Measurements from ENCODE around the gene RGS10.

DNA sequence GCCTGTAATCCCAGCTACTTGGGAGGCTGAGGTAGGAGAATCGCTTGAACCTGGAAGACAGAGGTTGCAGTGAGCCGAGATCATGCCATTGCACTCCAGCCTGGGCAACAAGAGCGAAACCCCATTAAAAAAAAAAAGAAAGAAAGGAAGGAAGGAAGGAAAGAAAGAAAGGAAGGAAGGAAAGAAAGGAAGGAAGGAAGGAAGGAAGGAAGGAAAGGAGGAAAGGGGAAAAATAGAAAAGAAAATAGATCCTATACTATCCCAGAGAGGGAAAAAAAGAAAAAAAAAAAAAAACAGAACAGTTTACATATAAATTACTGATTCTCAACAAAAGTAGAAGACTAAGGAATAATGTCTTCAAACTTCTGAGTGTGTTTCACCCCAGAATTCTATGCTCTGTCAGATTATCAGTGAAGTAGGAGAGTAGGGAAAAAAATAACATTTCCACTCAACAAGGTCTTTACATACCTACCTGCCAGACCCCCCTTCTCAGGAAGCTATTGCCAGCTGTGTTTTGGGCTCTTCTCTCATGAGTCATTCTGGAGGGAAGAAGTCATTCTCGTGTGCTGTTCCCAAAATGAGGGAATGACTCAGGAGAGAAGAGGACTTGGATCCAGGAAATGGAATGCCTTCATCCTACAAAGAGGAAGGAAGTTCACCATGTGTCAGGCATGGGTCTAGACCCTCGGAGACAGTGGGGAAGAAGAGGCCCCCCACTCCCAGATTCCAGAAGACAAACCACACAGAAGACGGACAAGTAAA, 20.9 kb downstream of the RGS10 start:
- TF ChIP-seq, protein P1, sequence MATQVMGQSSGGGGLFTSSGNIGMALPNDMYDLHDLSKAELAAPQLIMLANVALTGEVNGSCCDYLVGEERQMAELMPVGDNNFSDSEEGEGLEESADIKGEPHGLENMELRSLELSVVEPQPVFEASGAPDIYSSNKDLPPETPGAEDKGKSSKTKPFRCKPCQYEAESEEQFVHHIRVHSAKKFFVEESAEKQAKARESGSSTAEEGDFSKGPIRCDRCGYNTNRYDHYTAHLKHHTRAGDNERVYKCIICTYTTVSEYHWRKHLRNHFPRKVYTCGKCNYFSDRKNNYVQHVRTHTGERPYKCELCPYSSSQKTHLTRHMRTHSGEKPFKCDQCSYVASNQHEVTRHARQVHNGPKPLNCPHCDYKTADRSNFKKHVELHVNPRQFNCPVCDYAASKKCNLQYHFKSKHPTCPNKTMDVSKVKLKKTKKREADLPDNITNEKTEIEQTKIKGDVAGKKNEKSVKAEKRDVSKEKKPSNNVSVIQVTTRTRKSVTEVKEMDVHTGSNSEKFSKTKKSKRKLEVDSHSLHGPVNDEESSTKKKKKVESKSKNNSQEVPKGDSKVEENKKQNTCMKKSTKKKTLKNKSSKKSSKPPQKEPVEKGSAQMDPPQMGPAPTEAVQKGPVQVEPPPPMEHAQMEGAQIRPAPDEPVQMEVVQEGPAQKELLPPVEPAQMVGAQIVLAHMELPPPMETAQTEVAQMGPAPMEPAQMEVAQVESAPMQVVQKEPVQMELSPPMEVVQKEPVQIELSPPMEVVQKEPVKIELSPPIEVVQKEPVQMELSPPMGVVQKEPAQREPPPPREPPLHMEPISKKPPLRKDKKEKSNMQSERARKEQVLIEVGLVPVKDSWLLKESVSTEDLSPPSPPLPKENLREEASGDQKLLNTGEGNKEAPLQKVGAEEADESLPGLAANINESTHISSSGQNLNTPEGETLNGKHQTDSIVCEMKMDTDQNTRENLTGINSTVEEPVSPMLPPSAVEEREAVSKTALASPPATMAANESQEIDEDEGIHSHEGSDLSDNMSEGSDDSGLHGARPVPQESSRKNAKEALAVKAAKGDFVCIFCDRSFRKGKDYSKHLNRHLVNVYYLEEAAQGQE (tag by site-specific recombination; IDR thresholded peaks at IDR 0.05): no peak
- TF ChIP-seq, protein P2, sequence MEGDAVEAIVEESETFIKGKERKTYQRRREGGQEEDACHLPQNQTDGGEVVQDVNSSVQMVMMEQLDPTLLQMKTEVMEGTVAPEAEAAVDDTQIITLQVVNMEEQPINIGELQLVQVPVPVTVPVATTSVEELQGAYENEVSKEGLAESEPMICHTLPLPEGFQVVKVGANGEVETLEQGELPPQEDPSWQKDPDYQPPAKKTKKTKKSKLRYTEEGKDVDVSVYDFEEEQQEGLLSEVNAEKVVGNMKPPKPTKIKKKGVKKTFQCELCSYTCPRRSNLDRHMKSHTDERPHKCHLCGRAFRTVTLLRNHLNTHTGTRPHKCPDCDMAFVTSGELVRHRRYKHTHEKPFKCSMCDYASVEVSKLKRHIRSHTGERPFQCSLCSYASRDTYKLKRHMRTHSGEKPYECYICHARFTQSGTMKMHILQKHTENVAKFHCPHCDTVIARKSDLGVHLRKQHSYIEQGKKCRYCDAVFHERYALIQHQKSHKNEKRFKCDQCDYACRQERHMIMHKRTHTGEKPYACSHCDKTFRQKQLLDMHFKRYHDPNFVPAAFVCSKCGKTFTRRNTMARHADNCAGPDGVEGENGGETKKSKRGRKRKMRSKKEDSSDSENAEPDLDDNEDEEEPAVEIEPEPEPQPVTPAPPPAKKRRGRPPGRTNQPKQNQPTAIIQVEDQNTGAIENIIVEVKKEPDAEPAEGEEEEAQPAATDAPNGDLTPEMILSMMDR (tag by site-specific recombination; IDR thresholded peaks at IDR 0.05): no peak
- no peak for TF ChIP-seq ZNF10 (tag by site-specific recombination; IDR thresholded peaks at IDR 0.05)
- TF ChIP-seq GLI4 (tag by site-specific recombination; IDR thresholded peaks at IDR 0.05): no peak
- no peak for TF ChIP-seq WT1 (tag by site-specific recombination; IDR thresholded peaks at IDR 0.05)
- no peak for TF ChIP-seq ZSCAN30 (tag by site-specific recombination; IDR thresholded peaks at IDR 0.05)

All from HEK293 (cell line).